A549 (cell line): ENCODE measurements around the gene GIT2. TPM values are rescaled to one million over a fixed set of nuclear protein-coding genes. Genes with fewer than 3 reads are reported as not detected.
A peak's percentile ranks its signal among the peaks of the same experiment; 100 is the strongest.
"Not testable (repeated sequence)": the region's sequence is repeated elsewhere in the genome, so short reads cannot be mapped to it uniquely, and the experiment has no call there.

ENCODE experiments used
- ATAC-seq, 2 experiments: fragments of 200-7000 bp in 1 of 2; fragments of >200 bp in 1 of 2; cut with Nextera tagmentation in 1 of 2; cut with Tn5 transposase in 1 of 2; 3 replicates each; pipeline versions ENCODE4 v1.8.0 to v1.9.1; 2018 to 2020; ENCODE audit warnings: mild to moderate bottlenecking in 1 of 2, moderate library complexity in 1 of 2
- CTCF ChIA-PET: fragments of 300-600 bp; sonication (Branson Sonifier 250); formaldehyde crosslinking; extraction: SDS; loops from one replicate; lab custom pipeline; 2021; ENCODE audit warnings: antibody characterized with exemption, inconsistent platforms; lab: Yijun Ruan, JAX
- POLR2A ChIA-PET: fragments of 350-600 bp; formaldehyde crosslinking; extraction: SDS; loops from one replicate; lab custom pipeline; 2021; ENCODE audit warnings: antibody characterized with exemption, inconsistent platforms; lab: Yijun Ruan, JAX
- DNase-seq, 2 experiments: peaks; one replicate each; pipeline versions ENCODE4 v3.0.0 to v3.0.0-alpha.2; 2011 to 2016; ENCODE audit warnings: low read depth in 1 of 2, low spot score in 1 of 2
- FAIRE-seq: peaks from 2 replicates; lab custom pipeline; 2011; peaks lifted over from hg19 to GRCh38; lab: Jason Lieb, UNC
- H3K27ac ChIP-seq, 2 experiments: fragments of >200 bp; sonication (Bioruptor Twin); formaldehyde crosslinking; 3 replicates each; pipeline ENCODE4 v1.5.1; 2016 to 2017
- H3K4me1 ChIP-seq: fragments of >200 bp; sonication (Bioruptor Twin); formaldehyde crosslinking; 3 replicates; pipeline ENCODE4 v1.6.1; 2016
- H3K4me2 ChIP-seq: fragments of >200 bp; sonication (Bioruptor Twin); formaldehyde crosslinking; 3 replicates; pipeline ENCODE4 v1.6.1; 2016
- H3K4me3 ChIP-seq: fragments of >200 bp; sonication (Bioruptor Twin); formaldehyde crosslinking; 3 replicates; pipeline ENCODE4 v1.5.1; 2016
- H3K9me3 ChIP-seq: fragments of >200 bp; sonication (Bioruptor Twin); formaldehyde crosslinking; 3 replicates; pipeline ENCODE4 v1.6.1; 2016
- BCL3 ChIP-seq: fragments of >200 bp; sonication (Bioruptor Twin); formaldehyde crosslinking; IDR thresholded peaks from 3 replicates; pipeline ENCODE4 v1.6.1; 2016
- BHLHE40 ChIP-seq: IDR thresholded peaks from 2 replicates; pipeline ENCODE4 v1.6.1; 2012; ENCODE audit warnings: low read depth, low read length, inconsistent platforms
- CBX8 ChIP-seq: fragments of 200-600 bp; sonication (generic); IDR thresholded peaks from 2 replicates; pipeline ENCODE4 v1.6.1; 2016
- CEBPB ChIP-seq, 2 experiments: fragments of >200 bp in 1 of 2; sonication (Bioruptor Twin) in 1 of 2; formaldehyde crosslinking in 1 of 2; IDR thresholded peaks; 2 replicates each; pipeline ENCODE4 v1.6.1; 2012 to 2016
- CHD2 ChIP-seq: fragments of 150-350 bp; IDR thresholded peaks from 2 replicates; pipeline ENCODE4 v1.6.1; 2014; ENCODE audit warnings: low read length; ENCODE audit not compliant: partially characterized antibody
- CTCF ChIP-seq: fragments of >200 bp; sonication (Bioruptor Twin); formaldehyde crosslinking; IDR thresholded peaks from 3 replicates; pipeline ENCODE4 v1.5.1; 2016
- GATA3 ChIP-seq: IDR thresholded peaks from 2 replicates; pipeline ENCODE4 v1.6.1; 2012; ENCODE audit warnings: borderline replicate concordance
- HDAC2 ChIP-seq: fragments of 200-600 bp; sonication (generic); IDR thresholded peaks from 2 replicates; pipeline ENCODE4 v1.6.1; 2016
- HOXB13 ChIP-seq: fragments of 250-450 bp; sonication (Bioruptor Pico); IDR thresholded peaks from 2 replicates; pipeline ENCODE4 v1.5.0; 2020; ENCODE audit warnings: low read depth, mild to moderate bottlenecking, moderate library complexity
- JUN ChIP-seq, 2 experiments: fragments of >200 bp; sonication (Bioruptor Twin); formaldehyde crosslinking; IDR thresholded peaks; 2 replicates in 1 of 2; 3 replicates in 1 of 2; pipeline ENCODE4 v1.6.1; 2016 to 2017
- JUNB ChIP-seq: fragments of >200 bp; sonication (Bioruptor Twin); formaldehyde crosslinking; IDR thresholded peaks from 2 replicates; pipeline ENCODE4 v1.6.1; 2016
- MYC ChIP-seq: IDR thresholded peaks from 2 replicates; pipeline ENCODE4 v1.6.1; 2012; ENCODE audit warnings: mild to moderate bottlenecking, inconsistent platforms, low read length, improper control_type of control experiment, borderline replicate concordance
- NR3C1 ChIP-seq: fragments of >200 bp; sonication (Bioruptor Twin); formaldehyde crosslinking; IDR thresholded peaks from 3 replicates; pipeline ENCODE4 v1.6.1; 2017
- RAD21 ChIP-seq, 2 experiments: fragments of >200 bp in 1 of 2; sonication (Bioruptor Twin) in 1 of 2; formaldehyde crosslinking in 1 of 2; IDR thresholded peaks in 1 of 2; conservative IDR thresholded peaks in 1 of 2; 2 replicates in 1 of 2; 3 replicates in 1 of 2; pipeline ENCODE4 v1.6.1; 2012 to 2018; ENCODE audit warnings: inconsistent platforms in 1 of 2
- RARB ChIP-seq: fragments of 250-450 bp; sonication (Bioruptor Pico); IDR thresholded peaks from 2 replicates; pipeline ENCODE4 v1.8.0; 2021; ENCODE audit warnings: mild to moderate bottlenecking, moderate library complexity
- RCOR1 ChIP-seq: fragments of 150-350 bp; IDR thresholded peaks from 2 replicates; pipeline ENCODE4 v1.6.1; 2014; ENCODE audit warnings: antibody characterized with exemption, low read length, low read depth
- RFX5 ChIP-seq: fragments of 450-650 bp; IDR thresholded peaks from 2 replicates; pipeline ENCODE4 v1.7.1; 2014; ENCODE audit warnings: antibody characterized with exemption, mild to moderate bottlenecking, moderate library complexity
- USF2 ChIP-seq: fragments of 450-650 bp; IDR thresholded peaks from 2 replicates; pipeline ENCODE4 v1.6.1; 2014; ENCODE audit warnings: antibody characterized with exemption
- ZNF302 ChIP-seq: fragments of 250-450 bp; sonication (Bioruptor Pico); IDR thresholded peaks from 2 replicates; pipeline ENCODE4 v1.9.0; 2021; ENCODE audit warnings: inconsistent platforms, mild to moderate bottlenecking, moderate library complexity
- ZSCAN20 ChIP-seq: fragments of 250-450 bp; sonication (Bioruptor Pico); IDR thresholded peaks from 2 replicates; pipeline ENCODE4 v1.8.0; 2022; ENCODE audit warnings: mild to moderate bottlenecking, moderate library complexity
- WGBS: methylation state at CpG from one replicate; pipeline ENCODE4 v1.1.6; 2017; ENCODE audit errors: missing lambda C conversion rate; 5-methylcytosine and 5-hydroxymethylcytosine counted together
- polyA plus RNA-seq, 4 experiments: library from polyadenylated mRNA; depleted of rRNA in 3 of 4; stranded (reverse); fragments of >200 nt; fragmentation: RNase III in 1 of 4; extraction: RNeasy Plus Mini Kit Qiagen cat#74134 plus additional on column Dnase treatment in 1 of 4; gene quantifications; 2 replicates in 3 of 4; 3 replicates in 1 of 4; pipeline ENCODE4 v1.2.3, GENCODE V29; 2011 to 2017
- TF ChIP-seq, protein P1 (sequence below): IDR thresholded peaks from 2 replicates; pipeline ENCODE4 v1.6.1; 2012
- TF ChIP-seq, protein P2 (sequence below): fragments of 250-450 bp; sonication (Bioruptor Pico); IDR thresholded peaks from 2 replicates; pipeline ENCODE4 v1.5.0; 2020; ENCODE audit warnings: low read depth, mild to moderate bottlenecking, moderate library complexity
- TF ChIP-seq, protein P3 (sequence below): fragments of >200 bp; sonication (Bioruptor Twin); formaldehyde crosslinking; IDR thresholded peaks from 2 replicates; pipeline ENCODE4 v1.6.1; 2016

Gene GIT2
- polyA plus RNA-seq, 2 of the 4 experiments (the other 2 are of a cell fraction) = 18.5 to 38.0 TPM

GRCh38 chr12:109899783-109900751 is 96.1 kb downstream of the GIT2 start, which contains the start of gene TCHP (continued):
- peak; percentile 35 to 43; a peak in 3 of 5 replicates for TF ChIP-seq RAD21 (conservative IDR thresholded peaks at IDR 0.05 in 1 of 2, IDR thresholded peaks at IDR 0.05 in 1 of 2)
- peak; percentile 76; the same call in 1 of the 2 replicates for TF ChIP-seq MYC
- TF ChIP-seq USF2 = peak; percentile 41; the same call in 1 of the 2 replicates
- TF ChIP-seq, protein P1, sequence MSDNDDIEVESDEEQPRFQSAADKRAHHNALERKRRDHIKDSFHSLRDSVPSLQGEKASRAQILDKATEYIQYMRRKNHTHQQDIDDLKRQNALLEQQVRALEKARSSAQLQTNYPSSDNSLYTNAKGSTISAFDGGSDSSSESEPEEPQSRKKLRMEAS = peak; percentile 95
- TF ChIP-seq ZSCAN20 (CRISPR knock-in tag) = no peak
- TF ChIP-seq, protein P2, sequence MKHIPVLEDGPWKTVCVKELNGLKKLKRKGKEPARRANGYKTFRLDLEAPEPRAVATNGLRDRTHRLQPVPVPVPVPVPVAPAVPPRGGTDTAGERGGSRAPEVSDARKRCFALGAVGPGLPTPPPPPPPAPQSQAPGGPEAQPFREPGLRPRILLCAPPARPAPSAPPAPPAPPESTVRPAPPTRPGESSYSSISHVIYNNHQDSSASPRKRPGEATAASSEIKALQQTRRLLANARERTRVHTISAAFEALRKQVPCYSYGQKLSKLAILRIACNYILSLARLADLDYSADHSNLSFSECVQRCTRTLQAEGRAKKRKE (CRISPR knock-in tag) = peak; percentile 58; the same call in 1 of the 2 replicates
- no peak for TF ChIP-seq RARB

- peak overlapping the region; percentile 93 to 95 for H3K27ac ChIP-seq
- H3K4me1 ChIP-seq, FAIRE-seq, POLR2A ChIA-PET, H3K9me3 ChIP-seq, ATAC-seq, DNase-seq: not testable (repeated sequence)
- 96% methylated on average over 15 of the region's 15 CpGs for WGBS
- CTCF ChIA-PET = interaction anchor here (0.7 to 3.3 kb wide), 4 partner anchors 29 to 54 kb away, joined by 3 to 12 read pairs (median 5); no protein-coding TSS in a partner anchor
- peak overlapping the region; percentile 95 for H3K4me2 ChIP-seq
- H3K4me3 ChIP-seq = peak overlapping the region; percentile 69
These were observed 96.8 kb downstream of the GIT2 start for GRCh38 chr12:109899345-109899744.

DNA sequence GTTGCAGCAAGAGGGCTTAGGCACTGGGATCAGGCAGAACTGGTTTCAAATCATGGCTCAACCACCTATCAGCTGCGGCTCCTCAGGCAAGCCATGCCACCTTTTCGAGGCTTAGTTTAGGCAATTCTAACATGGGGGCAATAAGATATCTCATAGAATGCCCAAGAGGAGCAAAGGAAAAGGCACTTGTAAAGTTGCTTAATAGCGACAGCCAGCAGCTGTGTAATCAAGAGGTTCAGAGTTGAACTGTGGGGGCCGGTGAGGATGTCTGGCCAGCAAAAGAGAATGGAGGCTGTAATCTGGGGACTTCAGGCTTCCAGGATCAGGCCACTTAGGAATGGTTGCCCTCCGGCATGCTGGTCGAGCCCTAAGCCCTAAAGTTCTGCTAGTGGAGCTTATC is 99.1 kb downstream of the GIT2 start:
- Histone ChIP-seq H3K9me3 (no peaks in the 10 kb centered on the region), H3K4me2 (no peak overlapping the region), H3K4me3 (no peak overlapping the region), H3K27ac (no peak overlapping the region), H3K4me1 (peaks cover 5% of the 10 kb centered on the region; the same call in 1 of the 3 replicates)
- FAIRE-seq = no peak
- TF ChIP-seq, protein P3, sequence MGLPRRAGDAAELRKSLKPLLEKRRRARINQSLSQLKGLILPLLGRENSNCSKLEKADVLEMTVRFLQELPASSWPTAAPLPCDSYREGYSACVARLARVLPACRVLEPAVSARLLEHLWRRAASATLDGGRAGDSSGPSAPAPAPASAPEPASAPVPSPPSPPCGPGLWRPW = no peak
- TF ChIP-seq, protein P2 (CRISPR knock-in tag) = no peak
- TF ChIP-seq HOXB13 (CRISPR knock-in tag) = no peak
- no peak for TF ChIP-seq CBX8
- no peak for TF ChIP-seq GATA3
- TF ChIP-seq ZNF302 (CRISPR knock-in tag) = no peak
- TF ChIP-seq BCL3 = no peak
- no peak for TF ChIP-seq RAD21 (conservative IDR thresholded peaks at IDR 0.05 in 1 of 2, IDR thresholded peaks at IDR 0.05 in 1 of 2)
- no peak for TF ChIP-seq JUNB
- TF ChIP-seq HDAC2 = no peak
- no peak for TF ChIP-seq RFX5
- no peak for TF ChIP-seq CHD2
- no peak for TF ChIP-seq ZSCAN20 (CRISPR knock-in tag)
- TF ChIP-seq CEBPB (IDR thresholded peaks at IDR 0.05) = no peak
- no peak for TF ChIP-seq NR3C1
- no peak for TF ChIP-seq CTCF
- TF ChIP-seq JUN (IDR thresholded peaks at IDR 0.05) = no peak
- TF ChIP-seq BHLHE40 = no peak
- TF ChIP-seq RCOR1 = no peak
- no peak for TF ChIP-seq MYC
- ChIA-PET POLR2A (no interaction called here), CTCF (interaction anchor here (0.8 to 1.5 kb wide), 3 partner anchors 9 to 45 kb away, joined by 3 to 5 read pairs (median 3); no protein-coding TSS in a partner anchor)
- no peak for DNase-seq
- 92% methylated on average over 6 of the region's 6 CpGs for WGBS
- no peak for ATAC-seq
